Left ventricle myocardium inferior (tissue), 1 donor: ENCODE measurements around the gene TNRC18. TPM values are rescaled to one million over a fixed set of nuclear protein-coding genes. Genes with fewer than 3 reads are reported as not detected.

Experiments used
- DNase-seq: peaks from one replicate; pipeline ENCODE4 v3.0.0-alpha.2; 2020
- H3K27ac ChIP-seq: fragments of 200-600 bp; replicated peaks from 2 replicates; pipeline ENCODE4 v1.8.0; 2021
- H3K27me3 ChIP-seq: fragments of 200-600 bp; 2 replicates; pipeline ENCODE4 v1.8.0; 2021; ENCODE audit warnings: low read depth
- H3K36me3 ChIP-seq: fragments of 200-600 bp; 2 replicates; pipeline ENCODE4 v1.8.0; 2021
- H3K4me1 ChIP-seq: fragments of 200-600 bp; 2 replicates; pipeline ENCODE4 v1.8.0; 2021
- H3K4me3 ChIP-seq: fragments of 200-600 bp; 2 replicates; pipeline ENCODE4 v1.8.0; 2021; ENCODE audit warnings: mild to moderate bottlenecking, moderate library complexity
- H3K9me3 ChIP-seq: fragments of 200-600 bp; replicated peaks from 2 replicates; pipeline ENCODE4 v1.8.0; 2021
- intact Hi-C: fragments of 100-400 bp; cut with micrococcal nuclease; formaldehyde crosslinking; loops from one replicate; pipeline ENCODE4 v1.11.0; 2022
- total RNA-seq: library from RNA; stranded (reverse); fragmentation: NEBNext Ultra II Directional; extraction: Animal tissue kit (Norgen Biotek cat#: 25700); gene quantifications from one replicate; pipeline ENCODE4 v1.2.1, GENCODE V29; 2021
- TF ChIP-seq, protein P1 (sequence below): fragments of 200-600 bp; IDR thresholded peaks from 2 replicates; pipeline ENCODE4 v1.8.0; 2021; ENCODE audit warnings: antibody characterized with exemption, mild to moderate bottlenecking, borderline replicate concordance
- donor health status: DM: no; HTN: yes; CAD: no; lungs with severe emphysema.

TNRC18 gene
- total RNA-seq, 1 donor from 2014 or later, result 27.7 TPM

DNA sequence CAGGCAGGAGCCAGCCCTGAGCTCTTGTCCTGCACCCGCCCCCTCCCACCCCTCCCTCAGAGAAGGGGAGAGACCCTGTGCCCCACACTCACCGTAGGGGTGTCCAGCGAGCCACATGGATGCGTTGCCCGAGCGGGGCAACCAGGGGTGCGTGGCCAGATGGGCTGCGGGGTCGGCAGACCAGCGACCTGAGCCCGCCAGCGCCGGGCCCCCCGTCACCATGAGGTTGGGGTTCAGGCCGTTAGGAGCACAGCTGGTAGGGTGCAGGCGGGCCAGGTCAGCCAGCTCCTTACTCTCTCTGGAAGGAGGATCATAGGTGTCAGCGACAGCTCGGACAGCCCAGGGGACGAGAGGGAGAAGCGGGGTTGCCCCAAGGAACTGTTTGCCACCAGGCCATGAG, 46.4 kb downstream of the TNRC18 start:
- H3K9me3 ChIP-seq, result no peaks in the 10 kb centered on the region
- no peak overlapping the region for H3K27ac ChIP-seq
- no peaks in the 10 kb centered on the region for H3K27me3 ChIP-seq
- peaks cover 28% of the 10 kb centered on the region for H3K4me1 ChIP-seq
- TF ChIP-seq, protein P1, sequence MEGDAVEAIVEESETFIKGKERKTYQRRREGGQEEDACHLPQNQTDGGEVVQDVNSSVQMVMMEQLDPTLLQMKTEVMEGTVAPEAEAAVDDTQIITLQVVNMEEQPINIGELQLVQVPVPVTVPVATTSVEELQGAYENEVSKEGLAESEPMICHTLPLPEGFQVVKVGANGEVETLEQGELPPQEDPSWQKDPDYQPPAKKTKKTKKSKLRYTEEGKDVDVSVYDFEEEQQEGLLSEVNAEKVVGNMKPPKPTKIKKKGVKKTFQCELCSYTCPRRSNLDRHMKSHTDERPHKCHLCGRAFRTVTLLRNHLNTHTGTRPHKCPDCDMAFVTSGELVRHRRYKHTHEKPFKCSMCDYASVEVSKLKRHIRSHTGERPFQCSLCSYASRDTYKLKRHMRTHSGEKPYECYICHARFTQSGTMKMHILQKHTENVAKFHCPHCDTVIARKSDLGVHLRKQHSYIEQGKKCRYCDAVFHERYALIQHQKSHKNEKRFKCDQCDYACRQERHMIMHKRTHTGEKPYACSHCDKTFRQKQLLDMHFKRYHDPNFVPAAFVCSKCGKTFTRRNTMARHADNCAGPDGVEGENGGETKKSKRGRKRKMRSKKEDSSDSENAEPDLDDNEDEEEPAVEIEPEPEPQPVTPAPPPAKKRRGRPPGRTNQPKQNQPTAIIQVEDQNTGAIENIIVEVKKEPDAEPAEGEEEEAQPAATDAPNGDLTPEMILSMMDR, result no peak
- H3K4me3 ChIP-seq, result no peak overlapping the region
- peaks cover 56% of the 10 kb centered on the region for H3K36me3 ChIP-seq
- no peak for DNase-seq
- intact Hi-C loops, result no loop called here

DNA sequence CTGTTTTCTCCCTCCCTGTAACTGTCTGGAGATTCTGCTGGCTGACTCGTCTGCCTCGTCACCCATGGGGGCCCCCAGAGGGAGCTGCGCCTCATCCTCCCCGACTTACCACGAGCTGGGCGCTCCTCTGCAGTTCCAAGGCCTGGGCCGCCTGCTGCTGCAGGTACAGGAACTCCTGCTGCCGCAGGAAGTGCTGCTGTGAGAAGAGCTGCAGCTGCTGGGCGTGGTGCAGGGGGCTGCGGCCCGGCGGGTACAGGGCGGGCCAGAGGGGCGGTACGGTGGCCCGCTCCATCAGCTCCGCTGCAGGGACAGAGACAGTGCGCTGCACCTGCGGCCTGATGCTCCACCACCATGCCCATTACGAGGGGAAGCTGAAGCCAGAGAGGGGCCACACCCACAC, 47.7 kb downstream of the TNRC18 start:
- no peak for DNase-seq
- Histone ChIP-seq H3K36me3 (peaks cover 66% of the 10 kb centered on the region), H3K4me1 (peaks cover 15% of the 10 kb centered on the region), H3K9me3 (no peaks in the 10 kb centered on the region), H3K27ac (no peak overlapping the region), H3K27me3 (no peaks in the 10 kb centered on the region), H3K4me3 (no peak overlapping the region)
- intact Hi-C loops, result no loop called here
- TF ChIP-seq, protein P1, result no peak

DNA sequence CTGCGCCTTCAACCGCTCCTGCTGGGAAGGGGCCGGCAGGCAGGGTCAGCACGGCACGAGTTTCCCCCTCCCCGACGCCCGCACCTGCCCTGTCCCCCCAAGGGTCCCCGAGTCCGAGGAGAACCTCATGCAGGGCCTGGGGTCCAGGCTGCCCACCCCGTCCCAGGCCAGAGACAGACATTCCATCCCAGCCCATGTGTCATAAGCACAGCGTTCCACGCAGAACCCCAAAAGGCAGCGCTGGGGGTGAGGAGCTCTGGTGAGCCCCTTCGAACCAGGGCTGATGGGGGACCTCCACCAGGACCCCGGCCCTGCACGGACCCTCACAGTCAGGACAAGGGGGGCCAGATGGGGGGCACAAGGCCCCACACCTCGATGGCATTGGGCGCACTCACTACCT, 49.2 kb downstream of the TNRC18 start:
- peaks cover 81% of the 10 kb centered on the region for H3K36me3 ChIP-seq
- no peak for DNase-seq
- H3K27ac ChIP-seq, result no peak overlapping the region
- H3K4me1 ChIP-seq, result peaks cover under 1% of the 10 kb centered on the region
- H3K4me3 ChIP-seq, result no peak overlapping the region
- intact Hi-C loops, result no loop called here
- no peaks in the 10 kb centered on the region for H3K27me3 ChIP-seq
- TF ChIP-seq, protein P1, result no peak
- no peaks in the 10 kb centered on the region for H3K9me3 ChIP-seq

DNA sequence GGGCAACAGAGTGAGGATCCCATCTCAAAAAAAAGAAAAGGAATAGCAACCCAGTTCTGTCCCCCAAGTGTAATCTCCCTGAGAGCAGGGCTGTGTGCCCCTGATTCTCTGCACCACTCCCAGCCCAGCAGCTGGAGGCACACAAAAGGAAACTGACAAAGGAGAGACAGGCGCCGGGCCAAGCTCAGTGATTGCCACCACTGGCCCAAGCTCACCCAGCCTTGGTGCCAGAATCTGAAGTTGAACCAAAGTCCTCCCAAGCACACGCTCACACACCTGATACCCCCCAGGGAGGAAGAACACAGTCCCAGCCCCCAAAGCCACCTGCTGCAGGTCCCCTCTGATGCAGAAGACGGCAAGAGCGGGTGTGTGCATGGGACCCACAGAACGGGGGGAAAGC, 50.3 kb downstream of the TNRC18 start:
- DNase-seq, result no peak

DNA sequence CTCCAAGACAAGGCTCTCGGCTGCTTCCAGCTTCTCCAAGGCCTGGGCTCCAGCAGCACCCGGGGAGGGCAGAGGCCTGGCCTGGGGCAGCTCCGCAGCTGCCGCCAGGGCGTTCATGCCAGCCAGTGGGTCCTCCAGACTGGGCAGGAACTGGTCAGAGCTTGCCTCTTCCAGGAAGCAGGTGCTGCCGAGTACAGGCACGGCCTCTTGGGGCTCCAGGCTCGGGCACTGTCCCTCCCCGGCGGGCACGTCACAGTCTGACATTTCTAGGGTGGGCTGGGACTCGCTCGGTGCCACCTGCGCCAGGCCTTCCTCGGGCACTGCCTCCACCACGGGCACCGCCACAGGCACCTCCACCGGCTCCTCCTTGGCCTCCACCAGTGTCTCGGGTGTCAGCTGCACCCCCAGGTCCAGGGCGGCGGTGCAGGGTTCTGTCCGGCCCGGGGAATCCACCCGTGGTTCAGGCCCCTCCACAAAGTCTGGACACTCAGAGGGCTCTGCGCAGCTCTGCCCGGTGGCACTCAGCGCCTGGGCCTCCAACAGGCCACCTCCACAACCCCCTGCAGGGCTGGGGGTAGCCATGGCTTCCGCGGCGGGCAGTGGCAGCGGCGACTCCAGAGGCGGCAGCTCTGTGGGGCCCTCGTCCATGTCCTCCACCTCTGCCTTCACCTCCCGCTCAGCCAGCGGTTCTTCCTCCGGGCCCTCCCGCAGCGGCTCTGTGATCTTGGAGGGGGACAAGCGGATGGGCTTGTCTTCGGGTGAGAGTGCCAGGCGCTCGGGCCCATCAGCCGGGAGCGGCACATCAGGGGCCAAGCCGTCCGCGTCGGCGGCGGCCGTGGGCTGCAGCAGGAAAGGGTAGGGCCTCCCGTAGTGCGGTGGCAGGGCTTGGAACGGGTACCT, 52.9 kb downstream of the TNRC18 start:
- Histone ChIP-seq H3K36me3 (peaks cover 61% of the 10 kb centered on the region), H3K9me3 (no peaks in the 10 kb centered on the region), H3K4me1 (peaks cover 17% of the 10 kb centered on the region), H3K27ac (no peak overlapping the region), H3K4me3 (no peak overlapping the region), H3K27me3 (no peaks in the 10 kb centered on the region)
- intact Hi-C loops, result no loop called here
- no peak for DNase-seq
- TF ChIP-seq, protein P1, result no peak

More for the DNA sequence above, 50.3 kb downstream of the TNRC18 start:
- Histone ChIP-seq H3K27ac (no peak overlapping the region), H3K4me1 (no peaks in the 10 kb centered on the region), H3K27me3 (no peaks in the 10 kb centered on the region), H3K36me3 (peaks cover 84% of the 10 kb centered on the region), H3K9me3 (no peaks in the 10 kb centered on the region), H3K4me3 (no peak overlapping the region)
- intact Hi-C loops, result no loop called here
- TF ChIP-seq, protein P1, result no peak
